NOMO-1 treated with dmso at 0.1 percent for 144 hours (cell line): Measurements from ENCODE around the gene MEIS2.

ENCODE experiments used
- DNase-seq: peaks from one replicate; lab custom pipeline; 2025; ENCODE audit not compliant: unreplicated experiment; lab: John Stamatoyannopoulos, UW

Gene MEIS2

GRCh38 chr15:36938764-36939163 lies 161.6 kb downstream of the MEIS2 start:
- no peak for DNase-seq

GRCh38 chr15:36938131-36938530 lies 162.2 kb downstream of the MEIS2 start:
- DNase-seq, result no peak

DNA sequence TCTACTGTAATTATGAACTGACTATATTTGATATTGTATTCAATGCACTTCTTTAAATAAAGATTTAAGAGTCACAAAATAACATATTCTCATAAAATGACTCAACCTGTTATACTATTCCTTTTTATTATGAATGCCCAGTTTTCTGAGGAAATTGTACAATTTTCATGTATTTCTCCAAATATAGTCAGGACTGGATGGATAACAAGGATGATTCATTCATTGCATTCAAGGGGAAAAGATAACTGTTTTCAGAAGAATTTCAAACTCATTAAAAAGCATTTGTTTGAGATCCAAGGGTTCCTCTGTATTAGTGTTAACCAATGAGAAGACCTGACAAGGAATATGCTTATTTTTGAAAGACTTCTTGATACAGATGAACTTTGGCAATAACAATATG lies 163.7 kb downstream of the MEIS2 start:
- DNase-seq, result no peak

DNA sequence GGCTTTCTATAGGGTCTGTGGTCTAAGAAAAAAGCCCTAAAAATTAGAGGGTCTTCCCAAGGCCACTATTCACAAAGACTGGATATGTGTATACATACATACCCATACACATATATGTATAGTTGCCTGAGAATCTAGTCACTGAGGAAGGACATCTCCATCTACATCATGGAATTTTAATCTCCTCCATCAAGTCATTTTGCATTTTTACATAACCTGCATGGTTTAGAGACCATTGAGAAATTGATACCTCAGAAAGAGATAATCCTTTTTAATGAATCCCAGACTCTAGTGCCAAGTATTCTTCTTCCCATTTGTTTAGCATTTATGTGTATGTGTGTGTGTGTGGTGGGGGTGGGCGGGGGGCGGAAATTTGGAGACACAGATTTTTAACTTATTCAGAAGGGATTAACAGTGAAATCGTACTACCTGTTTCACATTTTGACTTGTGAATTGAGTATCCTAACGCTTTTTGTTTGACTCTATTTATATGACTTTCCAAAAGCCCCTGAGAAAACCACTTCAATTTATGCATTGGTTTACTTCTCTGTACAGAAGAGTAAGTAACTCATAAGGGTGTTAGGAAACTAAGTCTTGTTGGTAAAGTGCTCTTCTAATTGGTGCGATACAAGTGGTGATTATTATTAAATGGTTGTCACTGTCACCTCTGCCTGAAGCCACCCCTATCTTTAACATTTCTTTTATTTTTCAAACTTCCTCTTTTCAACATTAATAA lies 166.9 kb downstream of the MEIS2 start:
- no peak for DNase-seq

DNA sequence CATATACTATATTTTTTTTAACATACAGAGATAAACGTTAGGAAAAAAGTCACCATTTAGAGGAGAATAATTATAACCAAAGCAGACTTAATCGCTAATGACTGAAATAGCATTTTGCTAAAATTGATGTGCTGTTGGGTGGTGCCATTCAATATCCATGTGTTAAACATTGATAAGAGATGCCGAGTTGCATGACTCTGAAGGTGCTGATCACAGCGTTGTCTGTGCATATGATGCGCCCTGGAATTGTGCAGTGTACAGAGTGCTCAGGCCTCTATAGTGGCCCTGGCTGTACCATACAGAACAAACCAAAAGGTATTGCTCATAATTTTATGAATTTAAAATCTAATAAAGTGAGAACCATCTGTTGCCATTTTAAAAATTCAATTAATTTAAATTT lies 168.3 kb downstream of the MEIS2 start:
- no peak for DNase-seq

- no peak for DNase-seq
Measured at GRCh38 chr15:36931434-36931833, 168.9 kb downstream of the MEIS2 start.

GRCh38 chr15:36926427-36926825 lies 173.9 kb downstream of the MEIS2 start:
- no peak for DNase-seq

- no peak for DNase-seq
Measured at GRCh38 chr15:36925653-36926426, 174.5 kb downstream of the MEIS2 start.

GRCh38 chr15:36925049-36925448 lies 175.3 kb downstream of the MEIS2 start:
- no peak for DNase-seq

DNA sequence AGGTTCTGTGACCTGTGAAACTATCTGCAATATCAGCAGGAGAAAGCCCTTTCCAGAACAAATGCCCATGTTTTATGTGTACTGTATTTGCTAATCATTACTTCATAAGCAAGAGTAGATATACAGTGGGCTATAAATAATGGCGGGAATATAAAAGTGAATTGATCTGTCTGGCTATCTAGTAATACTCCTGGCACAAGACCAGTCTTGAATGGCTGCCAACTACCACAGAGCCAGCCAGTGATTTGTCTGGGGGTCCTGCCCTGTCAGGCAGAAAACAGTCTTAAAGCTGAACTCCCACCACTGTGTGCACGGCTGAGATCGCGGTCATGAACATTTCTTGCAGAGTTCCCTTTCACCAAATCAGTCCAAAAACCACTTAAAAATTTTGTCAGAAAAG lies 176.3 kb downstream of the MEIS2 start:
- DNase-seq, result no peak

DNA sequence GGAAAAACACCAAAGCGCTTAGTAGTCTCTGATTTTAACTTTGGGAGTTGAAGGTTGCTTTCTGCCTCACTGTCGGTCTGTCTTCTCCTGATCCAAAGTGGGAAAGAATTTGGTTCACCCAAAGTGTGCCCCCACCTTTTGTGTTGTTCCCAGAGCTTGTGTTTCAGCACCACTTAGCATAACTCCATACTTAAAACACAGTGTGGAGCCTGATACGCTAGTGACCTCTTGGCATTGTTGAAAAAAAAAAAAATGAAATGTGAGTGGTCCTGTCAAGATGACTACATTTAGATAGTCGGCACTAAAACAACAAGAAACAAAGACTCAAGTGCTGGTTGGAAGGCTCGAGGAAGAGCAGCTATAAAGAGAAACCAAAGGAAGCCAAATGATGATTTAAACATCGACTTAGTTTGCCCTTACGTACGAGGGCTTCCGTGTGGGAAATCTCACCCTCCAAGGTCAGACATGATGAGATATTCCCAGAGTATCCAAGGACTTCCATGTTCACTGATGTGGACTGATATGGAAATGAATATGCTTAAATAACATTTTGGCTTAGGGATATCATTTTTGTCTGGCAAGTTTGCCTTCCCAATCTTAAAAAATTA lies 178.8 kb downstream of the MEIS2 start:
- no peak for DNase-seq

DNA sequence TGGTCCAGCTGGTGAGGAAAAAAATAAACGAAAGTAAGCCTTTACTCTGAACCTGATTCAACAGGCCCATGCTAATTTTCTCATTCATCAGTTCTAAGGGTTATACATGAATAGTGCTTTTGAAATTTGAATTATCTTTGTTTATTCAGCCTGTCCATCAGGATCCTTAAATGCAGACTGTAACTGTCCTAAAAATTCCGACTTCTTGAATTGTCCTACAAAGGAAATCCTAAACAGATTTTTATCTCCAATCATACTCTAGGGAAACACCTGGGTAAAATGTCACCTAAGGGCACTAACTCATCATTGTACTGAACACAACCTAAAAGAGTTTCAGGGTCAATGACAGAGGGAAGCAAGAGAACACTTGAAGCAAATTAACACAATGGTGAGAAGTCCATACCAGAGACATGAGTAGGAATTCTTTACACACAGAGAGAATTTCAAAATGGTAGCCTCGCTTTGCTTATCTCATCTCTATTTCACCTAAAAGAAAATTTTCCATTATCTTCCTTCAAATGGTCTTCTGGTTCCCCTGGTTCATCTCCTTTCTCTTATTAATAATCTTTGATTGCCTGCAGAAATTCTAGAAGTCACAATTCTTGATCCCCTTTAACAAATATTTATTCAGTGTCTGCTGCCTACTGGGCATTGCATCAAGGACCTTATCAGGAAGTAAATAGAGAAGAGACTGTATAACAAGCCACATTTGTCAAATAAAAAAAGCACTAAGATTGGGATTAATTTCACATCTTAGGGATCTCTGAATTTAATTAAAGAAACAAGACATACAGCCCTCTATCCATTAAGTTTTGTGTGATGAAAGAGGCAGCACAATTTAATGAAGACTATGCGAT lies 182.7 kb downstream of the MEIS2 start:
- DNase-seq, result no peak

- DNase-seq, result no peak
Measured at GRCh38 chr15:36914960-36915808, 185.2 kb downstream of the MEIS2 start.

GRCh38 chr15:36914466-36914865 lies 185.9 kb downstream of the MEIS2 start:
- DNase-seq, result no peak

DNA sequence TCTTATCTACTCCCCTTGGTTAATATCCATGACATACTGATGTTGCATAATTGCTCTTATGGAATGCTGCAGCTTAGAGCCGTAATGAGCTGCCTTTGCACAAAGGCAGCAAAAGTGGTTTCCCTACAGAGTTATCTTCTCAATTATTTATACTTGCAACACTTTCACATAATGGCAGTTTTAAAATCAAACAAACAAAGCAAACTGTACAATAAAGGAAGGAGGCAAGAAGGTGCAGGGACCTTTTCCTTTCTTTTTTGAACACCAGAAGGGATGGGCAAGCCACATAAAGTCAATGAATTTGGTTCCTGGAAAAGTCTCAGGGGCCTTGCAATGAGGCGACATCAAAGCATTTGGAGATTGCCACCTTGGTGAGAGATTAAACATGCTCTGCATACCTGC lies 188.0 kb downstream of the MEIS2 start:
- DNase-seq, result no peak

- no peak for DNase-seq
Measured at GRCh38 chr15:36911322-36911944, 188.9 kb downstream of the MEIS2 start.

GRCh38 chr15:36908991-36909390 lies 191.4 kb downstream of the MEIS2 start:
- no peak for DNase-seq

DNA sequence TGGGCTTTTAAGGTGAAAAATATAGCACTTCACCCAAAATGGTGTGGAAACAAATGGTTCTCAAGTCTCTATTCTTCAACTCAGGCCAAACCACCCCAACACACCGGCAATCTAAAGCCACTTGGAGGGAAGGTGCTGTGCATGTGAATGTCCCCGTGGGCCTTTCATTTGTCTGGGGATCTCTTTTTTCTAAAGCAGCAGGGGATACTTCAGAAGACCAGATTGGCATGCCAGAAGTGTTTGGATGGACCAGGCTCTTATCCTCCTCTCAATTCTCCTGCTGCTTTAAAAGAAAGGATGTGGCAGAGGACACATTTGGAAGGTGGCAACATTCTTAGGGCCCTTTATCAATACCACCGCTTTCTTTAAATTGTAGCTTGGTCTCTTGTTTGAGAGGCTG lies 193.1 kb downstream of the MEIS2 start:
- DNase-seq, result no peak

DNA sequence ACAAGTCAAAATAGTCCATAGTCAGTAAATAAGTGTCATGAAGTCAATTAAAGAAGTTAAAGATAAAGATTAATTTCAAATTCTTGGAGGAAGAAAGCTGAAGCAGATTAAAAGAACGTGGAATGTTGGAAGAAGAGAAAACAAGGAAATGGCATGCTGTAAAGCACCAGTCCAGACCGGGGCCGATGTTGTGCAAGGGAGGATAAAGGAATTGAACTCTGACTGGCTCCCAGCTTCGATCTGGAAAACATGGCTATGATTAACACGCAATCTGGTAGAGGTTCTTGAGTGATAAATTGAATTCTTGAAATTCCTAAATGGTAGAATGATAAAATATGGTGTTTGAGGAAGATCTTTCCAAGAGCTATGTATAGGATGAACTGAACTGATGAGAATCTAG lies 194.4 kb downstream of the MEIS2 start:
- no peak for DNase-seq

DNA sequence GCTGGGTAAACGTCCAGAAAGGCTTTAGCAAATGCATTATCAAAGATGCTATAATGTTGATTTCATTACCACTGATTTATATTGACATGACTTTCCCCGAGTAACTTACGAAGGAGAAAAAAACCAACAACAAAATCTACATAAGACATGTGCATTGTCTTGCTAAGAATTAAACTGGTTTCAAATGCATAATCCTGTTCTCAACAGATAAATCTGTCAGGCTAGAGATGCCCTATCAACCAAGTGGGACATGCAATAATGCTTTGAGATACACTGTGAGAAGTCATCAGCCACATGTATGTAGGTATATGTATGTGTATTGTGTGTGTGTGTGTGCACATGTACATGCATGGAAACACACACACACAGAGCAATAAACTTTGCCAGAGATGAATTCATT lies 195.6 kb downstream of the MEIS2 start:
- DNase-seq, result no peak
